HG03039 (cell line): ENCODE measurements around the gene SLC1A3.

Source experiments
- ATAC-seq: cut with Tn5 transposase; IDR thresholded peaks from one replicate; pipeline ENCODE4 v1.9.1; 2021; ENCODE audit warnings: mild to moderate bottlenecking, moderate library complexity; ENCODE audit not compliant: unreplicated experiment

Gene SLC1A3

GRCh38 chr5:36599986-36600779 lies 6.2 kb upstream of the SLC1A3 start:
- no peak for ATAC-seq

GRCh38 chr5:36600917-36601527 lies 5.4 kb upstream of the SLC1A3 start:
- no peak for ATAC-seq

DNA sequence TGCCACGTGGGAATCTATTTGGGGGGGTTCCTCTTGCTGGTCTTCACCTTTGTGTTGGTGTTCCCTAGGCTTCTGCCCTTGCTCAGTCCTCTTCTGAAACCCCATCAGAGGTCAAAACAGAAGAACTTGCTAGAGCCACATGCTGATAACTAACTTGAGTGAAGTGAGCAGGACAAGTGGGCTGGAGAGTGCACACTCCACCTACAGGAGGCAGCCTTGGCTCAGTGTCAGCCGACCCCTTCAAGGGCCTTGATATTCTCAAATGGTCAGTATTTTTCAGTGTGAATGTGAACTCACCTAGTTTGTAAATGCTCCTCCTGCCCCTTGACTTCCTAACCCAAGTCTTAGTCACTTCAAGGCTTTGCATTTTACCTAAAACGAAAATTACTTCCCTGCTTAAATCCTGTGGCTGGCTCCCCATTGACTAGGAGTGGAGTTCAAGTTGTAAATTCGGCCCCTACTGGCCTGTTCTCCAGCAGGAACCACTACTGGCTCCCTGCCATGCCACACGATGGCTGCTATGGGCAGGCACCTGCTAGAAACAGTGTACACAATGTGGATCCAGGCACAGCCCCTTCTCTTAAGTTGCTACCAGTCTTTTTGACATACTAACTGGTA lies 3.6 kb upstream of the SLC1A3 start:
- no peak for ATAC-seq

DNA sequence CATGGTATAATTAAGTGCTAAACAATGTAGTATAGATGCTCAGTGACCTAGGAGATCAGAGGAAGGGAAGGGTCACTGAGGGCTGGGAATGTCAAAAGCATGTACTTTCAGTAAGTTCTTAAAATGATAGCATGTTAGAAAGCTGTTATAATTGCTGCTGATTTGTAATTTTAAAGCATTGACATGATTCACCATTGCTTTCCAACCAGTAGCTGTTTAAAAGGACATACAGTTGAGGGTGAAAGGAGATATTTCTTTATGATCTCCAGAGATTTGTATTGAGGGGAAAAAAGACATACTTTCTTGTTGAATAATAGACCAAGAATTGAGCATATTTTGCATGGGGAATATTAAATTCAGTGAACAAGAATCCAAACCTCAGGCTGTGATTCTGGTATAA lies 1.2 kb upstream of the SLC1A3 start:
- ATAC-seq, result no peak

DNA sequence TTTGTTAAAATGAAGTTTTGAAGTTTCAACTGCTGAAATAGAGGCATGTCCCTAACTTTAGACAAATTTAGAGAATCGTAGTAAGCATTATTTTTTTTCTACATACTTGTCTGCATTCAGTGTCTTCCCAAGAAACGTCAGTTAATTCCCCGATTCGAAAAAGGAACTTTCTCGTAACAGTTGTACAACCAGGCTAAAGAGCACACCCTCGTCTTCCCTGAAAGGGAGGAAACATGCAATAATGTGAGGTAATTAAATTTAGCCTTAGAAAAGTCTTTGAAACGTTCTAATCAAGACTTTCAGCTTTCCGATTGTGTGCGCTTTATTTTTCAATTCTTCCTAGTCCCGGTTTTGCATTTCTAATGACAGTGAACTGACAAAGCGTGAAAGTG lies 374 bp upstream of the SLC1A3 start:
- no peak for ATAC-seq

DNA sequence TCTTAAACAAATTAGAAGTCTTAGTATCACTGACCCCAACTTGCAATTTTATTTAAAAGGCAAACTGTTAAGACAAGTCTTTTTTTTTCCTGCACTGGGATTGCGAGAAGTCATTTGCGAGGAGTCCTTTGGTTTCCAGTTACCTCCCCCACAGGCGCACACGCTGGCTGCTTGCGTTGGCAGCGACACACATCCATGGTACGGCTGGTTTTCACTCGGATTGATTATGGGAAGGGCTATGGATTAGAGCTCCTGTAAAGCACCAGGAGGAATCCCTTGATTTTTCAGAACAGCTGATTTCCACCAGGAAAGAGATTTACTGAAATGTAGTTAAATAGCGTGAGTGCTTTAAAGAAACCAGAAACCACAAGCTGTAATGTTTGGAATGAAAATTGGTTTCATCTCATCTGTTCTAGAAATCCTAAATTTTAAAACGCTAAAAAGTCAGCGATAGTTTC lies 737 bp downstream of the SLC1A3 start:
- ATAC-seq, result no peak

DNA sequence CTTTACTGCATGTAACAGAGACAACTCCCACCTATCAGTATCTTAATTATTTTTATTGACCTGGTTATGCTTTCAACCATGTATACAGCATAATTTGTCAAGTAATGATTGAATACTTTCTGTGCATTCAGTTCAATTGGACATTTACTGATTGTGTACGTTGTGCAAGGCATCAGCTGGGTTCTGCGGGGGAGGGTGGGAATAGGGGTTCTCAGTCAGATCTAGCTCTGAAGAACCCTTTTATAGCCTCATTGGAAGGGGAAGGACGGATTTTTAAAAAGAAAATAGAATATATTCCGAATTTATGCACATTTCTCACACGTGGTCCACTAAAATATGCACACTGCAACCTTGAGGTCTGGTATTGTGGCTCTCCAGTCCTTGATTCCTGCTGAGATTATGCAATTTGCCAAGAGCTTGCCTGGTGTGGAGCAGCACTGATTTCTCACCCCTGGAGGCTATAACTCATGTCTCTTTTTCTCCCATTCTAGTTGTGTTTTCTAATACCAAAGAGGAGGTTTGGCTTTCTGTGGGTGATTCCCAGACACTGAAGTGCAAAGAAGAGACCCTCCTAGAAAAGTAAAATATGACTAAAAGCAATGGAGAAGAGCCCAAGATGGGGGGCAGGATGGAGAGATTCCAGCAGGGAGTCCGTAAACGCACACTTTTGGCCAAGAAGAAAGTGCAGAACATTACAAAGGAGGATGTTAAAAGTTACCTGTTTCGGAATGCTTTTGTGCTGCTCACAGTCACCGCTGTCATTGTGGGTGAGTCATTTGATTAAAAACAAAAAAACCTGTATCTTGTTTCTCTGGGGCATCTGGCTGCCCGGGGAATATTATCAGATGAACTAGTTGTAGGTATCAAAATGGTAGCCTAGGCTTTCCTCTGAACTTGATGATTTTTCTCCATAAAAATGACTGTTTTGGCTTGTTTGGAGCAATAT lies 1.7 kb downstream of the SLC1A3 start:
- no peak for ATAC-seq

- ATAC-seq, result no peak
Measured at GRCh38 chr5:36610621-36611020, 4.2 kb downstream of the SLC1A3 start.

DNA sequence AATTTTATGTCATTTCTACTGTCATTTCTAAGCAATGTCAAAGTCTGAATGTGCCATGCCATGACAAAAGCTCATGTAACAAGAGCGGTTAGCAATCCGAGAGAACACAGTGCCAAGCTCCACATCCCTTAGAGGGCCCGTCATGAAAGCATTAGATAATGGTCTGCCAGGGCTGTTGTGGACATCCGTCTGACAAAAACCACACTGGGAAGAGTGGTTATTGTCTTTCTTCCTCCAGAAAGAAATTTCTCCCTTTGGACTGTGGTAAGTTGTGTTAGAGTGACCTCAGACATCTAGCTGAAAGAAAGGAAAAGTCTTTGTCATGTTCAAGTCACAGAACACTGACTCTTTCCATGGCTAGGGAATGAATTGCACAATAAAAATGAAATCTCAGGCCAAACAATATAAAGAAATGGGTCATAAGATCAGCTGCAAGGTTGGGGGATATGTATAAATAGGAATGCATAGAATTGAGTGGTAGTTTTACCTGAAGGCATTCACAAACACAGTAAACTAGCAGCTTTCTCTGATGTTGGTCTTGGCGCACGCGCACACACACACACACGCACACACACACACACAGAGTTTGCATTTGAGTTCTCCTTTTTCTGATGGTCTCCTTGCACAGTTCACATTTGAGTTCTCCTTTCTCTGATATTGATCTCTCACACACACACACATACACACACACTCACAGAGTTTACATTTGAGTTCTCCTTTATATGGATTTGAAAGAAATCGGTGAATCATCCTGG lies 5.3 kb downstream of the SLC1A3 start:
- no peak for ATAC-seq

GRCh38 chr5:36613241-36613640 lies 6.8 kb downstream of the SLC1A3 start:
- ATAC-seq, result no peak

DNA sequence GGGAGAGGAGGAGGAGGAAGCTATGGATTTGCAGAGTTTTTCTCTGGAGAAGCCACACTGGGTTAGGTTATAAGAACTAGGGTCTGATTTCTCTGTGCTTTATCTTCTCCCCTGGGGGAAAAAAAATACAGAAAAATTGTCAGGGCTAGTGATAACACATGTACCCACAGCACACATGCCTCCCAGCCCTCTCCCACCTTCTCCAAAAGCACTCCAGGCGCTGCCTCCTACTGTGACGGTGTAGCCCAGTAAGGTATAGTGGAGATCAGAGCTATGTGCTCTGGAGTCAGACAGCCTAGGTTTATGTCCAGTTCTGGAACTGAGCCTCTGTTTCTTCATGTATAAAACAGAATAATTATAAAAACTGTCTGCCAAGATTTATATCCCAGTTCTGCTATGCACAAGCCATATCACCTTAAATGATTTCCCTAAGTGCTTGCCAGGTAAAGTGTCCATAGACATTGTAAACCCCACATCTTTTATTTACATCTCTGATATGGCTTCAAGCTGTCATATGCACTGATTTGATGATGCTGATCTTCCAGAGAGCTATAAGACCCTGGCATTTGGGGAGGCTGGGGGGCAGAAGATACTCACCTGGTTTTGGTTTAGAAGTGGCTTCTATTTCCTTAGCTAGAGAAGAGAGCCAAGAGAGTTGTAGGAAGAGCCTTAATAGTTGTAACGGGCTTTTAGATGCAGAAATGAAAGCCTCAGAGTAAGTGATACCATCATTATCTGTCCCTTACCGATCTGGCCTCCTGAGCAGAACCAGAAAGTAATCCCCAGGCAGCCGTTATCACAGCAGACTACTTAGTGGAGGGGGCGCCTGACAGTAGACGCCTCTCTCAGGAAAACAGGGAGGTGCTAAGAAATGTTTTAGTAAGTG lies 7.6 kb downstream of the SLC1A3 start:
- ATAC-seq, result no peak

DNA sequence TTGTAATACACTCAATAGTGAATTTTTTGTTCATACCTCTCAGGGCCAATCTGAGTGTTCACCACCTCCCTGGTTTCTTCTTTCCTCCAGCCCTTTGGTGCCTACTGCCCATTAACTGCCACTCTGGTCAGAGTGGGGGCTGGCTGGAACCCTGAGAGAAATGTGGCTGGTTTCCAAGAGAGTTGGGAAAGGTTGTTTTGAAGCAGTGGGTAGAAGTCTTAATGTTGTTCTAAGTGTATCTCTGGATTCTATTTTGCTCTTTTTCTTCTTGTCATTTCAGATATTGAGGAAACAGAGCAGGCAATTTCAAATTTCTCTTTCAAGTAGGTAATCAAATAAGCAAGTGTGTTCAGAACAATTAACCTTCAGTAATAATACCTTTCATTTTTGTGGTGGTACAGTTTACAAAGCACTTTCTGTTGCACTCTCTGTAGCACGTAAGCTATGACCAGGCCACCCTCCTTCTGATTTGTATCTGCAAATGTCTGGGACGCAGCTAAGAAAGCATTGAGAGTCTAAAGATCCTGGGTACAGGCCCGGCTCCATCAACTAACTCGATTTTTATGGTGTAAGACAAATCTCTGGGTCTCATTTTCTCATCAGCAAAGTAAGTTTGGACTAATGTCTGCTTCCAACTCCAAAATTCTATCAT lies 8.4 kb downstream of the SLC1A3 start:
- ATAC-seq, result no peak

- ATAC-seq, result no peak
Measured at GRCh38 chr5:36619012-36619635, 12.7 kb downstream of the SLC1A3 start.

GRCh38 chr5:36621985-36622384 lies 15.6 kb downstream of the SLC1A3 start:
- no peak for ATAC-seq

- ATAC-seq, result no peak
Measured at GRCh38 chr5:36623832-36624231, 17.4 kb downstream of the SLC1A3 start.

GRCh38 chr5:36624277-36624676 lies 17.9 kb downstream of the SLC1A3 start:
- ATAC-seq, result no peak

DNA sequence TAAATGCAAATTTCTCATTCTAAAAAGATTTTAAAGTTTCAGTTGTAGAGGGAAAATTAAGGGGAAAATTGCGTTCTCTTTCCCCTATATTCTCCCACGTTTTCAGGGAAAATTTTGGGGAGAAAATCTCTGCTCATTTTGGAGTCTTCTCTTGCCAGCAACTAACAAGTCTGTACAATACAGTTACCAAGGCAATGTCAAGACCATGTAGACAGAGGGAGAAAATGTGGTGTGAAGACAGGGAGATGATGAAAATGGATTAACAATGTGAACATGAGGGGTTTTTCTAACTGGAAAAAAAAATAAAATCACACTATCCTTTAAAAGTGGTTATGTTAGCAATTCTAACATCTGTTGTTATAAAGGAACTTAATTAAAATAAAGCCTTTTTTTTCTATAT lies 22.3 kb downstream of the SLC1A3 start:
- no peak for ATAC-seq

GRCh38 chr5:36629729-36630128 lies 23.3 kb downstream of the SLC1A3 start:
- no peak for ATAC-seq
